HG02852 (cell line): ENCODE results near the gene RMND5A.

Experiments
- ATAC-seq: cut with Tn5 transposase; IDR thresholded peaks from one replicate; pipeline ENCODE4 v1.9.1; 2021; ENCODE audit warnings: mild to moderate bottlenecking, moderate library complexity; ENCODE audit not compliant: unreplicated experiment

The RMND5A gene

GRCh38 chr2:86764661-86765309 lies 44.7 kb downstream of the RMND5A start:
- peak; percentile 60 for ATAC-seq

- ATAC-seq, result no peak
These were observed 45.2 kb downstream of the RMND5A start for GRCh38 chr2:86765310-86765695.

- no peak for ATAC-seq
These were observed 48.3 kb downstream of the RMND5A start for GRCh38 chr2:86768189-86768949.

GRCh38 chr2:86769838-86770237 lies 49.7 kb downstream of the RMND5A start:
- no peak for ATAC-seq

GRCh38 chr2:86770816-86771301 lies 50.8 kb downstream of the RMND5A start:
- ATAC-seq, result no peak

GRCh38 chr2:86772611-86773010 lies 52.5 kb downstream of the RMND5A start:
- ATAC-seq, result no peak

GRCh38 chr2:86774862-86775261 lies 54.8 kb downstream of the RMND5A start:
- ATAC-seq, result no peak

- ATAC-seq, result no peak
These were observed 55.2 kb downstream of the RMND5A start for GRCh38 chr2:86775338-86775737.

- no peak for ATAC-seq
These were observed 56.4 kb downstream of the RMND5A start for GRCh38 chr2:86776532-86776931.

GRCh38 chr2:86778957-86779356 lies 58.9 kb downstream of the RMND5A start:
- ATAC-seq, result no peak

GRCh38 chr2:86779971-86780370 lies 59.9 kb downstream of the RMND5A start:
- no peak for ATAC-seq

GRCh38 chr2:86781363-86781762 lies 61.3 kb downstream of the RMND5A start:
- ATAC-seq, result no peak

GRCh38 chr2:86782748-86783147 lies 62.7 kb downstream of the RMND5A start:
- ATAC-seq, result no peak

GRCh38 chr2:86783615-86784339 lies 63.7 kb downstream of the RMND5A start:
- ATAC-seq, result peak; percentile 95

GRCh38 chr2:86785456-86785855 lies 65.4 kb downstream of the RMND5A start:
- no peak for ATAC-seq

- no peak for ATAC-seq
These were observed 66.0 kb downstream of the RMND5A start for GRCh38 chr2:86786001-86786536.

GRCh38 chr2:86787736-86788135 lies 67.6 kb downstream of the RMND5A start:
- no peak for ATAC-seq

- no peak for ATAC-seq
These were observed 68.1 kb downstream of the RMND5A start for GRCh38 chr2:86788165-86788564.

- ATAC-seq, result no peak
These were observed 69.0 kb downstream of the RMND5A start for GRCh38 chr2:86788881-86789686.

GRCh38 chr2:86789687-86790133 lies 69.6 kb downstream of the RMND5A start:
- no peak for ATAC-seq
